Gastrocnemius medialis (tissue), 4 donors: ENCODE data around the gene ZG16B.

Experiments used
- POLR2A ChIP-seq, 2 donors: fragments of 450-650 bp; IDR thresholded peaks; one replicate each; pipeline ENCODE4 v1.6.1; 2017; ENCODE audit warnings: antibody characterized with exemption in 2 of 2, mild to moderate bottlenecking in 2 of 2, moderate library complexity in 2 of 2
- TF ChIP-seq, protein P1 (sequence below), 5 experiments: fragments of 450-650 bp in 3 of 5; fragments of 200-600 bp in 2 of 5; sonication (generic) in 2 of 5; IDR thresholded peaks in 4 of 5; conservative IDR thresholded peaks in 1 of 5; 1 replicate in 4 of 5; 2 replicates in 1 of 5; pipeline ENCODE4 v1.5.1; 2016 to 2019; ENCODE audit warnings: antibody characterized with exemption in 5 of 5, mild to moderate bottlenecking in 3 of 5, moderate library complexity in 3 of 5

DNA sequence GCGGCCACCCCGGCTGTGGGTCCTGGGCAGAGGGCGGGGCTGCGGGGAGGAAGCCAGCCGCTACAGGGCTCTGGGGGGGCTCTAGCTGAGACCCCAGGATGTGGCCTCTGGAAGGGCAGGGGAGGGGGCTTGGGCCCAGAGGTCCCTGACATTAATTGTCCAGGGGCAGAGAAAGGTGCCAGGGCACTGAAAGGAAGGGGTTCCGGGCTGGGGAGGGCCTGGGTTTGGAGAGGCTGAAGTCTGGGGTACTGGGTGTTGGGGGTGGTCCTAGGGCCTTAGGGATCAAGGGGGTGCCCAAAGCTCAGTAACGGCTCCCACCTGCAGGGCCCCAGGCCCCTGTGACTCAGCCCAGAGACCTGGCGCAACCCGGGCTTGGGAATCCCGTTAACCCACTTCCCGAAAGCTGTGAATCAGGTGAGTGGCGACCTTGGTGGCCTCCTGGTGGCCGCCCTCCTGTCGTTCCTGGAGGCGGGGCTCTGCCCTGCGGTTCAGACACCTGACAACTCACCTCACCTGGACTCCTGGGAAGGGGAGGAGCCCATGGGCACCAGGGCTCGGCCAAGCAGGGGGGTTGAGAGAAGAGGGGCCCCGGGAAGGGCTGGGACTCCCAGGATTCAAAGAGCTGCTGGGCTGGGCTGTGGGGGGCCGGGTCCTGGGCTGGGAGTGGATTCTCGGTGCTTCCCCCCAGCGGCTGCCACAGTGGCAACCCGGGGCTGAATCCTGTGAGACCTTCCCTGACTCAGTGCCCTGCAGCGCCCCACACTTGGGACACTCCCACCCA lies 28.3 kb downstream of the ZG16B start:
- TF ChIP-seq, protein P1, sequence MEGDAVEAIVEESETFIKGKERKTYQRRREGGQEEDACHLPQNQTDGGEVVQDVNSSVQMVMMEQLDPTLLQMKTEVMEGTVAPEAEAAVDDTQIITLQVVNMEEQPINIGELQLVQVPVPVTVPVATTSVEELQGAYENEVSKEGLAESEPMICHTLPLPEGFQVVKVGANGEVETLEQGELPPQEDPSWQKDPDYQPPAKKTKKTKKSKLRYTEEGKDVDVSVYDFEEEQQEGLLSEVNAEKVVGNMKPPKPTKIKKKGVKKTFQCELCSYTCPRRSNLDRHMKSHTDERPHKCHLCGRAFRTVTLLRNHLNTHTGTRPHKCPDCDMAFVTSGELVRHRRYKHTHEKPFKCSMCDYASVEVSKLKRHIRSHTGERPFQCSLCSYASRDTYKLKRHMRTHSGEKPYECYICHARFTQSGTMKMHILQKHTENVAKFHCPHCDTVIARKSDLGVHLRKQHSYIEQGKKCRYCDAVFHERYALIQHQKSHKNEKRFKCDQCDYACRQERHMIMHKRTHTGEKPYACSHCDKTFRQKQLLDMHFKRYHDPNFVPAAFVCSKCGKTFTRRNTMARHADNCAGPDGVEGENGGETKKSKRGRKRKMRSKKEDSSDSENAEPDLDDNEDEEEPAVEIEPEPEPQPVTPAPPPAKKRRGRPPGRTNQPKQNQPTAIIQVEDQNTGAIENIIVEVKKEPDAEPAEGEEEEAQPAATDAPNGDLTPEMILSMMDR (IDR thresholded peaks at IDR 0.05 in 4 of 5, conservative IDR thresholded peaks at IDR 0.05 in 1 of 5) = no peak
- no peak for TF ChIP-seq POLR2A (IDR thresholded peaks at IDR 0.05)
